Activated CD8-positive, alpha-beta memory T cell treated with anti-CD3 and anti-CD28 coated beads for 48 hours (primary cell): ENCODE data around the gene CACYBP.
A peak's percentile ranks its signal among the peaks of the same experiment; 100 is the strongest.

Source experiments
- DNase-seq, 3 experiments: peaks; one replicate each; pipeline ENCODE4 v3.0.0-alpha.2; 2020; ENCODE audit warnings: low read depth in 2 of 3, low spot score in 2 of 3

The CACYBP gene, protein sequence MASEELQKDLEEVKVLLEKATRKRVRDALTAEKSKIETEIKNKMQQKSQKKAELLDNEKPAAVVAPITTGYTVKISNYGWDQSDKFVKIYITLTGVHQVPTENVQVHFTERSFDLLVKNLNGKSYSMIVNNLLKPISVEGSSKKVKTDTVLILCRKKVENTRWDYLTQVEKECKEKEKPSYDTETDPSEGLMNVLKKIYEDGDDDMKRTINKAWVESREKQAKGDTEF

DNA sequence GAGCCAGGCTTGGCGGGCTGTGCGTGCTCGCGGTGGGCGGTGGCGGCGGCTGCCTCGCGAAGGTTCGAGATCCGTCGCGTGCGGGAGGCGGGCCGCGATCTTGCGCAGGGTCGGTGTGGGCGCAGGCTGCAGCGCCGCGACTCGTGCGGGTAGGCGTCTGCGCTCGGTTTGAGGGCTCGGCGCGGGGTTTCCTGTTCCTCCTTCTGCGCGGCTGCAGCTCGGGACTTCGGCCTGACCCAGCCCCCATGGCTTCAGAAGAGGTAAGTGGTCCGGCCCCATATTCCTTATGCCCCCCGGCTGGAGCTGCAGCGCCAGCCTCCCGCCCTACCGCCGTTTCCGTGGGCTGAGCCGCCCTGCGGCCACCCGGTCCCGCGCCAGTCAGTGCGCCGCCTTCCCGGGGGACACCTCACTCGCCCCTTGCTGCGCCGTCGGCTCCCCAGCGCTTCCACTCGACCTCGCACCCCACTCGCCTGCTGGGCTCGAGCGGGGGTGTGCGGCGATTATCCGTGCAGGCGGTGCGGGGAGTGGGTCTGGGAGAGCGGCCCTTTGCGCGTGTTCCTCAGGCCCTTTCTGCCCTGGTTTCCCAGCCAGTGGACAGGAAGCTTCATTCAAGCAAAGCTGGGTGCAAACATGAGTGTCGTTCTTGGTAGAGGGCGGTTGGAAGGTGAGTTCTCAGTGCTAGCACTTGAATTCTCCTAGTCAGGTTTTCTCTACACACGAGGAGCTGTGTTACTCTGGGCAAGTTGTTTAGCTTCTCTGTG, at the start of gene CACYBP:
Gene CACYBP (plus strand): TSS at position 12 of the 761 bp plus-strand sequence. CDS start 234 bp downstream, at position 246.
- peak in 2 of 3 experiments; percentile 20 to 25 for DNase-seq

DNA sequence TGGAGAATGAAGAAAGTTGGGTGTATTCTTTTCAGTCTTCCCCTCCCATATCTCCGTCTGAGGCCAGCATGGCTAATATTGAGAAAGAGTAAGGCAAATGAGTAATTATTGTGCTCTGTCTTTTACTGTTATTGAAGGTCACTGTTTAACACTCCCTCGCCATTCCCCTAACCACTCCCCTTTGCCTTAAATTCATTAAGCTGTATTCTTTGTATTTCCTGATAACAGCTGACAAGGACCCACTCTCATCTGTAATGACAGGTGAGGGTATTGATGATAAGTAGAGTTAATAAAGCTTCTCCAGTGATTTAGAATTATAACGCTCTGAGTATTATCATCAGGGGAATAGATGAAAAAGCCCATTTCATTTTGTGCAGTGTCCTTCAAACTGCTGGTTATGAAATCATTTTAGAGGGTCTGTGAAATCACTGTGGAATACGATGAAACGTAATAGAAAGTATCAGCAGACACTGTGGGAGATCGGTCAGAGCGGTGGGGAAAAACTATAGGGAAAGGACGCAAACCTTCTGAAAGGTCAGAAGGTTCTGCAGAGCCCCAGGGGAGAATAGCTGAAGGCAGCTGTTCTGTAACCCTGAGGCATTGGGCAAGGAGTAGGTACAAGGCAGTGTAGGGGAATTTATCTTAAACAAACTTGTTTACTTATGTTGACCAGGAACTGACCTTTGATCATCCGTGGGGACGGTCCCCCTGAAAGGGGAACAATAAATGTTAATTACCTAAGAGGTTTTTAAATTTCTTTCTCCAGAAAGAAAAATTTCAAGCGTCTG, 46.3 kb upstream of the CACYBP start:
- DNase-seq: no peak

DNA sequence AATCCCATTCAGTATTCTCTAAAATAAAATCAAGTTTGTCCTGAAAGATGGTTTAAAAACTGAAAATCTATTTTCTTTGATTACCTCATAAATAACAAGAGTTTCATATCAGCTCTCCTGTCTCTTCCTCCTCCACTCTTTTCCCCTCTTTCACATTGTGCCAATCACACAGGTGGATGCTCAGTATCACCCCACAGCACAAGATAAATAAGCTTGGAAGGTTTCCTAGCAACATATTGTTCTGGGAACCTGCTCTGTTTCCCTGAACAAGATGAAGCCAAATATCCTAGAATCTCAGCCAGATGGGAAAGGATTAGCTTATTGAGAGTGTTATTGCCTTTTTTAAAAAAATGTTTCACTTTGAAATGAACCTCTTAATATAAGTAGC, 45.7 kb upstream of the CACYBP start:
- no peak for DNase-seq

DNA sequence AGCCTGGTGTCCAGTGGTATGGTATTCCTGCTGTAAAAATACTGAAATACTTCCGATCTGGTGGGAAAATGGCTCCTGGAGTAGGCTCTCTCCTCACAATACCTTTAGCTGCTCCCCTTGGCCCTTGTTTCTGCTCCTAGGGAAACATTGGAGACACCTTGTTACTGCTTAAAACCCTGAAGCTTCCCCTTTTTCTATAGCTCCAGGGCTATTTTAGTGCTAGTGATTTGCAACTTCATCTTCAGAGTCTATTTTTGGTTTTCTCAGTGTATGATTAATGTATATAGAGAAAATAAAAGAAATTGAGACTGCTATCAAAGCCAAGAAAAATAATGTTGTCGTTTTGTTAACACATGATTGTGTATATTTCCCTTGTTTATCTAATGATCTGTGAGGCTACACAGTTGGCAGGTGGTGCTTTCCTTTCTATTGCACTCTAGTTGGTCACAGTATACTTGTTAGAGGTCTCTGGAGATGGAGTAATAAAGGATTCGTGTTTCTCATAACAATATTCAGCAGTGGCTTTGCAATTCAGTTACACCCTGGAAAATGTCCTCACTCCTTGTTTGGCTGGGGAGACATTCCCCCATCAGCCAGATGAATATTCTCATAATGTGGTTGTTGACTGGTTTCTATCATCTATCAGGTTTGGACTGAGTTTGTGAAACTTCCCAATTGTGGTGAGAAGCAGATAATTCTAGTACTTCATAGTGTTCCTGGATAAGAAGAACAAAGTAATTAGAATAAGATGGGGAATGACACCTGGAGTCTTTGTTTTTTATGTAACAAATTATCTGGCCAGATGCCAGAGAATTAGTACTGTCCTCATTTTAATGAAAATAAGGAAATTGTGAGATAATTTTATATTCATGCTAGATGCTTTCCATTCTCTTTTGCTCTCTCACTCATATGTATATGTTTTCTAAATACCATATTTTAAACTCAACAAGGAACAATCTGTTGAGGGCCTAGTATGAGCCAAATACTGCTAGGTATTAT, 44.8 kb upstream of the CACYBP start:
- no peak for DNase-seq

DNA sequence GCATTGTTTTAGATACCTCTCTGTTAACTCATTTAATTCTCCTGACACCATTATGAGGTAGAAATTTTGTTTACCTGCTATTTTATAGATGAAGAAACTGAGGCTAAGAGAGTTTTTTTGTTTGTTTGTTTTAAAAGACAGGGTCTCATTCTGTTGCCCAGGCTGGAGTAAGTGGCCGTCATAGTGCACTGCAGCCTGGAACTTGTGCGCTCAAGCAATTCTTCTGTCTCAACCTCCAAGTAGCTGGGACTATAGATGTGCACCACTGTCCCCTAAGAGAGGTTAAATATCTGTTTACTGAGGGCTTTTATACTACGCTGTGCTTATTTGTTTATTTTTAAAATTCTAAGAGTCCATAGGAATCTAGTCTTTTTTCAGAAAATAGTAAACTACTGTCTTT, 43.7 kb upstream of the CACYBP start:
- DNase-seq: no peak

DNA sequence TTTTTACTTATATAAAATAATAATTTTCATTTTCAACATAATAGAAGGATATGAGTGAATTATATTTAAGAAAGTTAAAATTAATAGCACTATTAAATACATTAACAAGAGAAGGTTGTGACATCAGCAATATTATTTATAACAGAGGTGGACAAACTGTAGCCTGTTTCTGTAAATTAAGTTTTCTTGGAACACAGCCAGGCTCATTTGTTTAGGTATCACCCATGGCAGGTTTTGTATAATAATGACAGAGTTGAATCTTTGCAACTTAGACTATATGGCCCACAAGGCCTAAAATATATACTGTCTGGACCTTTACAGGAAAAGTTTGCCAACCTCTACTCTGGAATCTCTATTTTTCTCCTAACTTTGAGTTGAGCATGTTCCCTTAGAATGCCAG, 42.8 kb upstream of the CACYBP start:
- no peak for DNase-seq

DNA sequence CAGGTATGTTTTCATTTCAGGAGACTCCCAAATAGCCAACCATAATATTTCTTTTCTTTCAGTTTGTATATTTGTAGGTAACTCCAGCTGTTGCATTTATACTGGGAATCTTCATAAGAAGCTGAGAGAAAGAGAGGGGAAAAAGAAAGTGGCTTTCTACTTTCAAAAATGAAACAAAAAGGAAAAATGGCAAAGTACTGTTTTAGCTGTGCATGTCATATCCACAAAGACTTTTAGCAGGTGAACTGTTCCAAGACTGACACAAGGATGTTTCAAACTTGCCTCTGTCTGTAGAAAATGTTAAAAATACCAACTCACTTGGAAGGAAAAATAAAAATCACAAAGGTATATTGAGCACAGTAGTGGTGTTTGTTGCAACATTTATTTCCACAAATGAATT, 41.9 kb upstream of the CACYBP start:
- DNase-seq: no peak

DNA sequence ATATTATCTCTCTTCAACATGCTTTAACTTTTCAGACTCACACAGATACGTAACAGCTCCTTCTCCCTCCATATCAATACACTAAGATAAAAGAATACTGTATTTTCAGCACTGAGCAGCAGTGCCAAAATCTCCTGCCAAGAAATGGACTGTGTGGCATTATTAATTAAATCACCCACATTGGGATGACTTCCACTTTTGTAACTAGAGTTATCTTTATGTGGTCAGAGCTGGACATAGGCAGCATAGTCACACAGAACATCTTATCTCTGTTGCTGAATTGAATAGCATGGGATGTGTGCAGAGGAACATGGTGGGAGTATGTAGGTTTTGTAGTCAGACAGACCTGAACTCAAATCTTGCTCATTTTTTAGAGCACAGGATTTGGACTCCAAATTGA, 41.4 kb upstream of the CACYBP start:
- no peak for DNase-seq

DNA sequence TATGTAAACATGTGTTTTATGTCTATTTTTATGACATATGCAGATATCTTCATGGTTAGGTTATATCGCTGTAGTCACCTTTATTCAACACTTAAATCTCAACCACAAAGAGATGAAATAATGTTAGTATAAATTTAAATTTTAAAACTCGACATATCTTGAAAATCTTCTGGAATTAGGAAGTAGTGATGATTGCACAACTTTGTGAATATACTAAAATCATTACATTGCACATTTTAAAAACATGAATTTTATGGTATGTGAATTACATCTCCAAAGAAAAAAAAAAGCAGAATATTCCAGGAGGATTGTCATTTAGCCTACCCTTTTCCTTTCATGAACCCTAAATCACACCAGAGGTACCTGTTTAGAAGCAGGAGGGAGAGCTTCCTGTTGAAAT, 39.4 kb upstream of the CACYBP start:
- DNase-seq: no peak

DNA sequence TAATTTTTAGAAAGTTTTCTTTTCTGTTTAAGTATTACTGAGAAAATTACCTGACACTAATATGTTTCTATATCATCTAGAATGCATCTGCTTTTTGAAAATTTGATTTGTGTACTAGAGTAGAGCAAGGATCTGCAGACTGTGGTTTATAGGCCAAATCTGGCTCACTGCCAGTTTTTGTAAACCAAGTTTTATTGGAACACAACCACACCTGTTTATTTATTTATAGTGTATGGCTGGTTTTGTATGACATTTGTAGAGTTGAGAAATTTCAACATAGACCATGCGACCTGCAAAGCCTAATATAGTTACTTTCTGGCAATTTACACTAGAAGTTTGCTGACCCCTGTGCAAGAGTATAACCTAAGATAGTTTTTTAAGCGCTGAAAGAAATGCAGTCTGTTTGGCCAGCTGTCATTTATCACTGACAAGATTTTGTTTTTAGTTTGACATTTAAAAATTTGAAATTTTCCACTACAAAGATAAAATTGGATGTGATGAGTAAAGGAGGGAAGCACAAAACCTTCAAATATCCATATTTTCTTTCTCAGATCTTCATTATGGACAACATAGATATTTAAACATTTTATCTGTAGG, 36.1 kb upstream of the CACYBP start:
- no peak for DNase-seq

DNA sequence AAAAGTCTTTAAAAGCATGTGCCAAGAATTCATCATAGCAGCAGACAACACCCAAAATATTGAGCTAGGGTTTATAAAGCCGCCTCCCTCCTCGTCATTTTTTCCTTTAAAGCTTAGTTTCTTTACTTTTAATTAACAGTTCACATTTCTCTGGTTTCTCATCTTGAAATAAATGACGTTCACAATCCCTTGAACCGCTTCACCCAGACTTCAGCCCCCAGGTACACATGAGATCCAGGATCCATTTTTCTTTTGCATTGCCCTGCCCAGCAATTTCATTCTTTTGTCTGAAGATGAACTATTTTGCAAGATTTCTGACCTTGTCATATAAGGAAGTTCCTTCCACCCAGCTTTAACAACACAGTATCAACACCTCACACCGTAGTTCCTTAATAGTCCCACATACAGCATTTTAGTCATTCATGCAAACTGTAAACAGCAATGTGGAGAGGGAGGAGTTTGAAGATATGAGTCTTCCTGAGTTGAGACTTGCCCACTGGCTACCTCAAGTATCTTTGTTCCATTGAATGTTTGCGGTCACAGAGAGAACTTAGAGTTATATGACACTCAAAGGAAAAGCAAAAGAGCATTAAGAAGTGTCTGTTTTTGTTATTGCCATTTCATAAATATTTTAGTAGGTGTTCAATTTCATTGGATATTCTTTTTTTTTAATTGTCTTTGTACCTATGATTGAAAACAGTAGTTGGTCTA, 35.3 kb upstream of the CACYBP start:
- no peak for DNase-seq

DNA sequence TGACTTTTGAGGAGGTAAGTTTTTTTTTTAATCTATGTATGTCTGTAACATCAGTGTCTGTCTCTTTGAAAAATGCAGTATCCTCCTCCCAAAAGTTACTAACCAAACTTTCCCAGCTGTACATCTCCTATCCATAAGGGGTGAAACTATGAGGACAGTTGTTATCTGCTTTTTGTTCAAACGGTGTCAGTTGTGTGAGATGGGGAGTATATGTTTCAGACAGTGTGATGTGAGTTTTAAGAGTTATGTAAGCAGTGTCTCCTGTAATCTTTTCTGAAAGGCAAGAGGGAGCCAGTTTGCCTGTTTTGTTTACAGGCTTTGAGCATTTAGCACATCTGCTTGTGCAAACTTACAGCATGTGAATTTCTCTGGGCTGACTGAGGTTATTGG, 34.8 kb upstream of the CACYBP start:
- no peak for DNase-seq

DNA sequence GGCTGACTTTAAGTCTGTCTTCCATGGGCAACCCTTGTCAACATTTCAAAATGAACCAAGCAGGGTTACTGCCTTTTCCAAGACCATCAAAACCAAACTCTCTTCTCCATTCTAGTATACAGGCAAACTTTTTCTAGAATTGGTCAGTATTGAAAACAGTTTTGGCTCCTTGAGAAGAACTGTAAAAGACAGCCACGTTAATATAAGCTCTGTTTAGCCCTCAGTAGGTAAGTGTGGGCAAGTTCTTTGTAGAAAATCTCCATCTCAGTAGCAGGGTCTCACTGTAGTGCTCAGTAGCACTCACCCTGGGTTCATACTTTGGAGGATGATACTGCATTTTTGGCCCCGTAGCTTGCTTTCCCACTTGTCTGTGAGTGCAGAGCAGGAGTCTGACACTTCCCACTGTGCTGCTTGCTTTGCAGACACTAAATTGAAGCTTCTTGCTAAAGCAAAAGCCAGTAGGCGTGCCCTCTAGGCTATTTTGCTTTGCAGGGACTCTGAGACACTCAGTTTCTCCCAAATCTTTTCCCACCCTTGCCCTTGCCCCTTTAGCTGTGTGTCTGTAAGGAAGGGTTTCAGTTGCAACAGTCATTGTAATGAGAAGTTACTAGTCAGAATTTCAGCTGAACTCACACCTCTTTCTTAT, 34.3 kb upstream of the CACYBP start:
- DNase-seq: no peak

DNA sequence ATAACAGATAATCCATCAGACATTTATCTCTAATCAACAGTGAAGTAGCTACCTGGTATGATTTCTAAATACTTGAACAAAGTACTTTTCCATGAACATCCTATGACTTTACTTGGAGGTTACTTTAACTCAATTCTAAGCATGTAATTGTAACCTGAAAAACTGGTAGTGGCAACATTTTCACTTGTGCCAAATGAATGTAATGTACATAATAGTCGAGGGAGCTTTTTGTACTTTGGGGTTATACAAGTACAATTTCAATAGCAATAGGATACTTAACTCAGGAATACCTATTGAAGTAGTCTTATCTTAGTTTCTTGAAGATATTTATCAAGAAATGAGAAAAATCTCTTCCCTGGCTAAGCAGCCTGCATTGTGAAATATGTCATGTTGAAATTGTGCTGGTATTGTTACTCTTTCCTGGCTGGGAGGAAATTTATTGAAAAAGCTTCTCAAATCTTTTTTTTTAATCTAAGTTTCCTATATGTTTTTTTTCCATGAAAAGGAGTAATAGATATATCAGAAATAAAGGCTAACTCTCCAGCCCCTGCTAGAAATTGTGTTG, 33.7 kb upstream of the CACYBP start:
- DNase-seq: no peak

DNA sequence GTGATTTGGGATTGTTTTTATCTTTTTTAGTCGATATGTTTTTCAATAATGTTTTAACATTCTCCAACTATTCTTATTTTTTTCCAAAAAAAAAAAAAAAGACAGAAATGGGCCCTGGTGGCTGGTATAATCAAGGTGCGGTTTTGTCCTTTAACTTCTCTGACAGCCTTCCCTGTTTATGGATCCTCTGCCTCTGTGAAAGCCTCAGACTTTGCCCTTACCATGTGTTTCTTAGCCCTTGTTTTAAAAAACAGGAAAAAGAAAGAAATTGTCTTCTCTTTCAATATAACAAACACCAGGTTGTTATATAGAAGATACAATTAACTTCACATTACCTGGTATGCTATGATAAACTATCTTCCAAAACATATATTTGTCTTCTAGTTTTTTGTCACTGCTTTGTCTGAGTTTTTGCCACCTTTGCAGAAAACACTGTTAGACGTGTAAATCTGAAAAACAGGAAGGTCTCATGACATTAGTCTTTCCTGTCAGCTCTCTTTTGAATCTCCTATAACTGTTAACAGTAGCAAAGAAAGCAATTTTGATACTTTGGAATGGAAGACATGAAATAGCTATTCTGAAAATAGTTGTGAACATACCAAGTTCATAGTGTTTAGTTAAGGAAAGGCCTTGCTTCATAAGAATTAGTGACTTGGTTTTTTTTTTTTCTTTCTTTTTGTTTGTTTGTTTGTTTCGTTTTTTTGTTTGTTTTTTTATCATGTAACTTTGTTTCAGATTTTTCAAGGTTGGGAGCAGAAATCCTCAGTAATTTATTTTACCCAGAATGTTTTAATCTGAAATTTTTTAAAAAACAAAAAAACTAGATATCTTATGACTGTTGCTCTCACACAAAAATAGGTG, 31.7 kb upstream of the CACYBP start:
- no peak for DNase-seq

DNA sequence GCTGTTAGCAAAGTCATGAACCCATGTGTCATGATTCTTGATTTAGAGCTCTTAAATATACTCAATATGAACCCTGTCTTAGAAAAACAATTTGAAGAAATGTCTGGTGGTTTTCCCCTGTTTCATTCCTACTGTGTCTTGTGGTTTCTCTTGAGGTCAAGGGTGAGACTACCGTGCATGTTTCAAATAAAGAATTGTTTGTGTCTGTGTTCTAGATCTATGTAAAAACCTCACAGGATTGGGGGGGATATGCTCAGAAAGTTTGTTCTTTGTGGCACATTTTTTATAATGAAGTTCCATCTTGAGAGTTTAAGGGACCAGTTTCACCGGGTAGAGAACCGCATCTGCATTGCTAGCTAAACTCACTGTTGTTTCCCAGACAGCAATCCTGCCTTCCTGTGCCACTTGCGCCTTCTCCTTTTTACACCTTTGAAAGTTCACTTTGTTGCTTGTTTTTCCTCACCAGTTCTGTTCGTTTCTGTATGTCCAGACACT, 30.9 kb upstream of the CACYBP start:
- DNase-seq: no peak

DNA sequence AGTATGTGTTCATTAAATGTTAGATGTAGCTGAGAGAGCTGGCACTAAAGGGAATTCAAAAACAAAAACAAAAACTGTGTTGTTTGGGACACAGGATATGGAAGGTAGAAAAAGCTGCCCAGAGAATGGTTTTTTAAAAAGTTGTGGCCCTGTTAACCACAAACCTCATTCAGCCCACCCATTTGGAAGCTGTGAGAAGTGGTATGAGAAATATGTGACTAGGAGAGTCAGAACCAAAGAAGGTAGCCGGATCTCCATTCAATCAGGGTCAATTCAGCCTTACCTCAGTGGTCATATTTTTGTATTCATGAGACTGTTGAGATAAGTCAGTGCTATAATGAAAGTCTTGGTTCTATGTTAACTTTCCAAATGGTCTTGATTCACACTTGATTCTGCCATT, 29.8 kb upstream of the CACYBP start:
- no peak for DNase-seq

DNA sequence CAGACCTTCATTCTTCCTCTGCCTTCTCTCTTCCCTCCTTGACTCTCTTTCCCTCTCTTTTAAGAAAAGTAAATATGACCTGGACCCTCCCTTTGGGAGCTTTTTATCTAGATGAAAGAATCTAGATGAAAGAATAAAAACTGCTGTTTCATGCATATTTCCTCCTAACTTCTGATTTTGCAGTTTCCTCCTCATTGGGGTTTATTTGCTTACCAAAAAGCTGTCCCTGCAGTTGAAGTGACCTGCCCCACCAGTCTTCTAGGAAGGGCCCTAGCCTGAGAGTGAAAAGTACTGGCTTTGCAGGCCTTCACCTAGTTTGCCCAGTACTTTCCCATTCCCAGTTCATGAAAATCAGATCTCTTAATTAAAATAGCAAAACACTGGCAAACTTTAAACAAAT, 28.3 kb upstream of the CACYBP start:
- DNase-seq: no peak
